Sigmoid colon (tissue), 7 donors: ENCODE results near the gene HMSD. TPM values are rescaled to one million over a fixed set of nuclear protein-coding genes. Genes with fewer than 3 reads are reported as not detected.

Experiments
- DNase-seq: peaks from one replicate; pipeline ENCODE4 v3.0.0-alpha.2; 2019
- H3K27ac ChIP-seq, 4 donors: fragments of 200-600 bp; sonication (generic); one replicate each; pipeline ENCODE4 v1.5.1; 2016 to 2019; ENCODE audit warnings: mild to moderate bottlenecking in 1 of 4
- H3K27me3 ChIP-seq, 3 donors: fragments of 200-600 bp; sonication (generic); one replicate each; pipeline ENCODE4 v1.5.1; 2019; ENCODE audit warnings: mild to moderate bottlenecking in 1 of 3
- H3K36me3 ChIP-seq, 4 donors: fragments of 200-600 bp; sonication (generic); one replicate each; pipeline ENCODE4 v1.5.1; 2016 to 2019
- H3K4me1 ChIP-seq, 4 donors: fragments of 200-600 bp; sonication (generic); one replicate each; pipeline ENCODE4 v1.5.1; 2017 to 2019
- H3K4me3 ChIP-seq, 4 donors: fragments of 200-600 bp; sonication (generic); one replicate each; pipeline ENCODE4 v1.5.1; 2017 to 2019; ENCODE audit warnings: mild to moderate bottlenecking in 2 of 4, moderate library complexity in 1 of 4
- H3K9me3 ChIP-seq, 4 donors: fragments of 200-600 bp in 3 of 4; sonication (generic) in 3 of 4; one replicate each; pipeline versions ENCODE4 v1.5.1 to v1.6.1; 2013 to 2019
- EP300 ChIP-seq, 4 donors: sonication (generic); formaldehyde crosslinking; IDR thresholded peaks; one replicate each; pipeline ENCODE4 v1.6.1; 2017; ENCODE audit warnings: antibody characterized with exemption in 4 of 4
- POLR2A ChIP-seq, 2 donors: fragments of 450-650 bp; IDR thresholded peaks; one replicate each; pipeline ENCODE4 v1.6.1; 2016; ENCODE audit warnings: antibody characterized with exemption in 2 of 2, mild to moderate bottlenecking in 2 of 2, moderate library complexity in 2 of 2
- POLR2AphosphoS5 ChIP-seq, 4 donors: sonication (generic); formaldehyde crosslinking; IDR thresholded peaks; one replicate each; pipeline ENCODE4 v1.6.1; 2017; ENCODE audit warnings: antibody characterized with exemption in 4 of 4
- WGBS, 2 donors: extraction: QIAGEN DNeasy Blood & Tissue Kit; methylation state at CpG; one replicate each; pipeline ENCODE4 v1.1.7; 2013; 5-methylcytosine and 5-hydroxymethylcytosine counted together
- intact Hi-C: fragments of 100-400 bp; cut with DNase I; formaldehyde crosslinking; loops from one replicate; pipeline ENCODE4 v1.15.1; 2023
- polyA plus RNA-seq, 3 donors: library from polyadenylated mRNA; stranded (reverse); fragments of 200-250 nt; gene quantifications; one replicate each; pipeline ENCODE4 v1.2.3, GENCODE V29; 2013
- total RNA-seq, 4 donors: library from RNA; depleted of rRNA; stranded (reverse); fragments of >200 nt; gene quantifications; one replicate each; pipeline ENCODE4 v1.1.0, GENCODE V29; 2016
- TF ChIP-seq, protein P1 (sequence below), 4 experiments: fragments of 450-650 bp in 3 of 4; fragments of 200-600 bp in 1 of 4; IDR thresholded peaks; one replicate each; pipeline ENCODE4 v1.5.1; 2016 to 2019; ENCODE audit warnings: antibody characterized with exemption in 4 of 4, mild to moderate bottlenecking in 3 of 4, moderate library complexity in 2 of 4
- donor health status: healthy with polysubstance abuse.
- donor health status: Bipolar disorder and iron deficiency.
- donor health status: healthy.

HMSD gene
- total and polyA plus RNA-seq, 7 donors: 0.54 TPM; not detected in 6

DNA sequence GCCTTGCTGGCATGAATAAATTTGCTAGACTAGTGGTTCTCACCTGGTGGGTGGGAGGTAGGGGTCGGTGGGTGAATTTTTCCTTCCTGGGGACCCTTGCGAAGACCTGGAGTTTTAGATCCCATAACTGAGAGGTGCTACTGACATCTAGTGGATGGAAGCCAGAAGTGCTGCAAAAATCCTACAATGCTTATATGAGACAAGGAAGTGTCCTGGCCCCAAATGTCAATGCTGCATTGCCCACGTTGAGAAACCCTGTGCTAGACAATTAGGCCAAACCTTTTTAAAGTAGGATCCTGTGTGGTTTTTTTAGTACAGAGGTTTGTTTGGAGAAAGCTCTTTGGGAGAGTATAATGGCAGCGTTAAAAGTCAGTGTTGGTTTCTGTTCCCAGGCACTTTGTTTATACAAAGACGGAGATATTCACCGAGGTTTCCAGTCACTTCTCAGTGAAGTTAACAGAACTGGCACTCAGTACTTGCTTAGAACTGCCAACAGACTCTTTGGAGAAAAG is 30.4 kb downstream of the HMSD start:
- Histone ChIP-seq H3K9me3 (no peaks in the 10 kb centered on the region), H3K4me1 (peaks cover 0 to 14% (median 3%) of the 10 kb centered on the region in 4 donors), H3K4me3 (peak overlapping the region; percentile 21 to 44 (median 36)), H3K36me3 (peaks cover 0 to 20% (median 0%) of the 10 kb centered on the region in 4 donors), H3K27me3 (no peaks in the 10 kb centered on the region), H3K27ac (peak overlapping the region; percentile 60 to 77 (median 76))
- TF ChIP-seq, protein P1, sequence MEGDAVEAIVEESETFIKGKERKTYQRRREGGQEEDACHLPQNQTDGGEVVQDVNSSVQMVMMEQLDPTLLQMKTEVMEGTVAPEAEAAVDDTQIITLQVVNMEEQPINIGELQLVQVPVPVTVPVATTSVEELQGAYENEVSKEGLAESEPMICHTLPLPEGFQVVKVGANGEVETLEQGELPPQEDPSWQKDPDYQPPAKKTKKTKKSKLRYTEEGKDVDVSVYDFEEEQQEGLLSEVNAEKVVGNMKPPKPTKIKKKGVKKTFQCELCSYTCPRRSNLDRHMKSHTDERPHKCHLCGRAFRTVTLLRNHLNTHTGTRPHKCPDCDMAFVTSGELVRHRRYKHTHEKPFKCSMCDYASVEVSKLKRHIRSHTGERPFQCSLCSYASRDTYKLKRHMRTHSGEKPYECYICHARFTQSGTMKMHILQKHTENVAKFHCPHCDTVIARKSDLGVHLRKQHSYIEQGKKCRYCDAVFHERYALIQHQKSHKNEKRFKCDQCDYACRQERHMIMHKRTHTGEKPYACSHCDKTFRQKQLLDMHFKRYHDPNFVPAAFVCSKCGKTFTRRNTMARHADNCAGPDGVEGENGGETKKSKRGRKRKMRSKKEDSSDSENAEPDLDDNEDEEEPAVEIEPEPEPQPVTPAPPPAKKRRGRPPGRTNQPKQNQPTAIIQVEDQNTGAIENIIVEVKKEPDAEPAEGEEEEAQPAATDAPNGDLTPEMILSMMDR (IDR thresholded peaks at IDR 0.05): peak; percentile 38 to 89 (median 70)
- no peak for TF ChIP-seq POLR2A (IDR thresholded peaks at IDR 0.05)
- DNase-seq: peak; percentile 69
- 13 to 24% methylated on average over 6 of the region's 6 CpGs for whole genome bisulfite sequencing, 2 donors
- intact Hi-C loops: loop anchor here (1.0 kb wide), 1 partner anchor 9 kb away; the partner anchor contains the start of gene SERPINB8

DNA sequence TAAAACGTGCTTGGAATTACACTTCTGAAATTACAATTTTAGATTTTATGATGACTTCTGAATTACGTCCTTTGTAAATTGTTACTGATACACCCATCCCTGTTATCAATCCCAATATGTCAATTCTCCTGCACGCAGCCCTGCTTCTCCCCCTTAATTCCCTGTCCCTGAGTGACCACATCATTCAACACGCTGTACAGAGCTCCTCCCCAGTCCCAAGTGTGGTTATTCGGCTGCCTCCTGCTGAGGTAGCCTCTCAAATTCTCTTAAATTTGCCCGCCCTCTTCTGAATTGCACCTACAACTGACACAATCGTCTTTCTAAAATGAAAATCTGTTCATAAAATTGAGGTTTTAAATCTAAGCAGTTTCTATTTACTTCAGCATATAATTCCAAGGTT is 30.9 kb downstream of the HMSD start:
- peaks cover 0 to 20% (median 0%) of the 10 kb centered on the region in 4 donors for H3K36me3 ChIP-seq
- no peak for DNase-seq
- peak overlapping the region; percentile 60 to 77 (median 76) for H3K27ac ChIP-seq
- no peaks in the 10 kb centered on the region for H3K9me3 ChIP-seq
- peak overlapping the region; percentile 21 to 44 (median 36) for H3K4me3 ChIP-seq
- TF ChIP-seq POLR2AphosphoS5 (IDR thresholded peaks at IDR 0.05) (no peak), POLR2A (IDR thresholded peaks at IDR 0.05) (no peak), EP300 (IDR thresholded peaks at IDR 0.05) (no peak)
- TF ChIP-seq, protein P1 (IDR thresholded peaks at IDR 0.05): no peak
- intact Hi-C loops: loop anchor here (10.0 kb wide), 1 partner anchor 465 kb away; no protein-coding TSS in a partner anchor
- WGBS, 2 donors: 66 to 75% methylated on average over 7 of the region's 7 CpGs
- H3K4me1 ChIP-seq: peaks cover 0 to 14% (median 3%) of the 10 kb centered on the region in 4 donors
- H3K27me3 ChIP-seq: no peaks in the 10 kb centered on the region

DNA sequence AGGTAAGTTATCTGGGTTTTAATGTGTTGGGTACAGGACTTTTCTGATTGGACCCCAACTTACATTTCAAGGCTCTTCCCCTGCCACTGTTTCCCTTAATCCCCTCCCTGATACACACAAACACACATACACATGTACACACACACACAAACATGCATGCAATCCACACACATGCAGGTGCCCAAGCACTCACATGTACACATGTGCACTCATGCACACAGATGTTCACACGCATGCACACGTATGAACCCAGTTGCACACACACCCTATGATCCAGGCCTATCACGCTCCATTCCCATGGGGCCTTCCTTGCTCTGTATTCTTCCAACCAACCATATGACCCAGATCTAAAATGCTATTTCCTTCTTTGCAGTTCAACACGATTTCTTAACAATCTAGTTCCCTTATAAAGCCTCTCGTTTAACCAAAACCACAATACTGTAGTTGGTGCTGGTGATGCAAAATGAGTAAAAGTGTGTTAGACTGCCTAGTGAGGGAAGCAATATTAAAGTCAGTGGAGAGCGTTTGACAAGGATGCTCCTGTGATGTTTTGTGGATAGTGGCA is 31.9 kb downstream of the HMSD start:
- H3K9me3 ChIP-seq: no peaks in the 10 kb centered on the region
- H3K36me3 ChIP-seq: peaks cover 0 to 20% (median 0%) of the 10 kb centered on the region in 4 donors
- 82 to 88% methylated on average over 6 of the region's 6 CpGs for WGBS, 2 donors
- H3K27ac ChIP-seq: no peak overlapping the region
- peaks cover 0 to 14% (median 3%) of the 10 kb centered on the region in 4 donors for H3K4me1 ChIP-seq
- no peak for TF ChIP-seq POLR2A (IDR thresholded peaks at IDR 0.05)
- TF ChIP-seq POLR2AphosphoS5 (IDR thresholded peaks at IDR 0.05): no peak
- TF ChIP-seq EP300 (IDR thresholded peaks at IDR 0.05): no peak
- TF ChIP-seq, protein P1 (IDR thresholded peaks at IDR 0.05): no peak
- intact Hi-C loops: loop anchor here (10.0 kb wide), 1 partner anchor 466 kb away; no protein-coding TSS in a partner anchor
- DNase-seq: no peak
- no peaks in the 10 kb centered on the region for H3K27me3 ChIP-seq
- no peak overlapping the region for H3K4me3 ChIP-seq

DNA sequence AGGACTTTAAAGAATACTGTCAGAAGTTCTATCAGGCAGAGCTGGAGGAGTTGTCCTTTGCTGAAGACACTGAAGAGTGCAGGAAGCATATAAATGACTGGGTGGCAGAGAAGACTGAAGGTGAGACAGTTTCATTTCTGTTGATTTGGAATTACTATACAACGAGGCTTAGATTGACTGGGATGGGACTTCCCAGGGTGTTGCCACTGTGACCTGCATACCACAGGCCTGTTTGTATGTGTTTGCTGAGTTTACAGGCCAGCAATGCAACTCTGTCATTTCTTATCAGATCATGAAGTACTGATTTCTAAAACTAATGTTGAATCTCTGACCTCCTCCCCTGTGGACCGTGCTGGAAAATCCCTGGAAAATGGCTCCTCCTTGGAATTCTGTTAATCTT is 32.6 kb downstream of the HMSD start:
- 18 to 59% methylated on average over 2 of the region's 2 CpGs for WGBS, 2 donors
- DNase-seq: no peak

More for the DNA sequence above, 32.6 kb downstream of the HMSD start:
- no peak overlapping the region for H3K27ac ChIP-seq
- TF ChIP-seq EP300 (IDR thresholded peaks at IDR 0.05): no peak
- TF ChIP-seq, protein P1 (IDR thresholded peaks at IDR 0.05): no peak
- no peak for TF ChIP-seq POLR2A (IDR thresholded peaks at IDR 0.05)
- TF ChIP-seq POLR2AphosphoS5 (IDR thresholded peaks at IDR 0.05): no peak
- intact Hi-C loops: loop anchor here (10.0 kb wide), 1 partner anchor 467 kb away; no protein-coding TSS in a partner anchor
- no peaks in the 10 kb centered on the region for H3K9me3 ChIP-seq
- peaks cover 0 to 20% (median 0%) of the 10 kb centered on the region in 4 donors for H3K36me3 ChIP-seq
- H3K27me3 ChIP-seq: no peaks in the 10 kb centered on the region
- H3K4me3 ChIP-seq: no peak overlapping the region
- H3K4me1 ChIP-seq: peaks cover 0 to 14% (median 3%) of the 10 kb centered on the region in 4 donors
